Lower leg skin (tissue), 3 donors: Measurements from ENCODE around the gene AK5.

Experiments used
- CTCF ChIP-seq, 3 donors: fragments of 450-650 bp; IDR thresholded peaks; one replicate each; pipeline ENCODE4 v1.5.1; 2016; ENCODE audit warnings: antibody characterized with exemption in 3 of 3, mild to moderate bottlenecking in 3 of 3, moderate library complexity in 2 of 3
- POLR2A ChIP-seq, 2 donors: fragments of 450-650 bp; IDR thresholded peaks; one replicate each; pipeline ENCODE4 v1.6.1; 2016 to 2017; ENCODE audit warnings: antibody characterized with exemption in 2 of 2, mild to moderate bottlenecking in 1 of 2, moderate library complexity in 1 of 2

GRCh38 chr1:77582905-77583304 is 301.1 kb downstream of the AK5 start:
- TF ChIP-seq CTCF (IDR thresholded peaks at IDR 0.05) (no peak), POLR2A (IDR thresholded peaks at IDR 0.05) (no peak)
